Activated CD4-positive, alpha-beta T cell treated with anti-CD3 and anti-CD28 coated beads, Interleukin-10, Interleukin-2, amounts not matched to agents 100 ng/mL and 50 ng/mL, durations not matched to agents 16 hours and 8 hours (primary cell): ENCODE results near the gene NUDT13.
A peak's percentile ranks its signal among the peaks of the same experiment; 100 is the strongest.

Source experiments
- DNase-seq: peaks from one replicate; pipeline ENCODE4 v3.0.0-alpha.2; 2020

NUDT13 gene

DNA sequence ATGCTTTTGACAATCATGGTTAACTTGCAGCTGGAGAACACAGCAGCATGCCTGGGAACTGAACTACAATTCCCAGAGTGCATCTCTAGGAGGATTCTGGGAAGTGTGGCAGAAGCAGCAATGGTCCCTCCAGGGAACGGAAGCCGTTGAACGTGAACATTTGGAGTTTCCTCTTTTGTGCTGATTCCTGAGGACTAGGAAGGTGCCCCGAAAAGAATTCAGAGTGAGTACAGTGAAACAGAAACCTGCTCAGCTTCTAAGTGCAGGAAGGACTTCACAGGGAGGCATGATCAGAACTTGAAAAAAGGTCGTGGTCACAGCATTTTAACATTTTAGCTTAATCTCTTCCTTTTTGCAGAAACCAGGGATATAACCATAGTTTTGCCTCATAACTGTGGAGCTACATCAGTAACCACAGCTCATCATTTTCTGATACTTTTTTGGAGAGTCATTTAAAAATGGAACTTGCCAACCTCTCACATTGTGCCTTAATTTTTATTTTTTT lies at the start of gene NUDT13:
Gene NUDT13 (plus strand): TSS at position 111 of the 505 bp plus-strand sequence. CDS start 3,911 bp downstream, outside the sequence.
- DNase-seq = peak; percentile 74

GRCh38 chr10:73060738-73061635 lies 49.3 kb upstream of the NUDT13 start:
- DNase-seq = peak; percentile 67

DNA sequence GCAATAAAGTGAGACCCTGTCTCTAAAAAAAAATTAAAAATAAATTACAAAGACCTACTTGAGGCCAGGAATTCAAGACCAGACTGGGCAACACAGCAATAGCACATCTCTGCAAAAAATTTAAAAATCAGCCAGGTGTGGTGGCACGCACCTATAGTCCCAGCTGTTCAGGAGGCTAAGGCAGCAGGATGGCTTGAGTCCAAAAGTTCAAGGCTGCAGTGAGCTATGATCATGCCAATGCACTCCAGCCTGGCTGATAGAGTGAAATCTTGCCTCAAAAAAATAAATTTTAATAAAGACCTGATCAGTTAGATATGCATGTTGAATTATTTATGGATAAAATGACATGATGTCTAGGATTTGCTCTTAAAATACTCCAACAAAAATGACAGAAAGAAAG lies 48.5 kb upstream of the NUDT13 start:
- DNase-seq = no peak

GRCh38 chr10:73065441-73065840 lies 44.8 kb upstream of the NUDT13 start:
- no peak for DNase-seq

DNA sequence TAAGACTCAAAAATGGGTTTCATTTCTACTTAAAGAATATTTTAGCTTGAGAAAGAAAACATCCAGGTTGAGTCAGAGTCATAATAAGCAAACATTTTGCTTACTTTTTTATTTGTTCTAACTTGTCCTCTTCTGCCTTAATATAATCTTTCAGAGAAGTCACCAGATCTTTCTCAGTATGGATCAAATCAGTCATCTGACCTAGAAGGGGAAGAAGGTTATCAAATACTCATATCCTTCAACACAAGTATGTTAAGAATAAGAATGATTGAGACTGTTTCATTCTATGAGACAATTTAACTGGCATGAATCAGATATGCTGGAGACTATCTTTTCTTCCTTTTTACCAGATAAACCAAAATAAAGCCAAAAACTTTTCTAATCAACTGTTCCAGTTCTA lies 36.6 kb upstream of the NUDT13 start:
- DNase-seq = no peak

GRCh38 chr10:73075829-73076228 lies 34.4 kb upstream of the NUDT13 start:
- no peak for DNase-seq

DNA sequence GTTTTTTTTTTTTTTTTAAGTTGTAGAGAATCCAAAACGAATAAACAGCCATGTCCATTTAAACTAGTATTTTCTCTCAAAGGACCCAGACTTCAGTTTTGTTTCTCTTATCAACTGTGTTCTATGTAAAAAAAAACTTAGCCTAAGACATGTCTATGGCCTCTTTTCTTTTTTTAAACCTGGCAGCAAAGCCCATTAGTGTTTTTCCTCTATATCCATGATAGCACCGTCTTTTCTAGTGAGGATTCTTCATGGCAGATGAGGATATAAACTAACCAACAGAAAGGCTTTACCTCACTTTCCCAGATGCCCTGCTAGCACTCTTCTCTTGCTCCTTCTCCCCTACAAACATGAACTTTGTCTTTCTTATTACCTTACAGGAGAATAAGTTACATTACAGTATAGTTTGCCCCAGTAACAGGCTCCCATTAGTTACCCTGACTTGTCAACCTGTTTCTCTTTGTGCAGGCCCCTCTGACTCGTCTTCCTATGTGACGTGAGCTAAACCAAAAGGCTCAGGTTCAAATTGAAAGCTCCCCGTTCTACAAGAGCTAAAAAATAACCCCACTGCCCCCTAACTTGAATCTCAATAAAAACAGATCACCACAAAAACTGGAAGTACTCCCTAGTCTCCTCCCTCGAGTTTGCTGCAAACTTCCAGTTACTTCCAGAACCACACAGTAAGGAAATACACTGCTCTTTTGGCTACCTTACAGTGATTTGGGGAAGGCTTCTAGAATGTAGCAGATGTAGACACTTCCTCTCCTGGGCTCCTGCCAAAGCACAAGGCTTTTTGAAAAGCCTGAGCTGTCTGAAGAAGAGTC lies 33.7 kb upstream of the NUDT13 start:
- peak; percentile 36 for DNase-seq

- no peak for DNase-seq
These were observed 30.3 kb upstream of the NUDT13 start for GRCh38 chr10:73079779-73080541.

GRCh38 chr10:73083221-73083620 lies 27.0 kb upstream of the NUDT13 start:
- DNase-seq = no peak

GRCh38 chr10:73084209-73084608 lies 26.0 kb upstream of the NUDT13 start:
- DNase-seq = no peak

- no peak for DNase-seq
These were observed 23.4 kb upstream of the NUDT13 start for GRCh38 chr10:73086816-73087215.

DNA sequence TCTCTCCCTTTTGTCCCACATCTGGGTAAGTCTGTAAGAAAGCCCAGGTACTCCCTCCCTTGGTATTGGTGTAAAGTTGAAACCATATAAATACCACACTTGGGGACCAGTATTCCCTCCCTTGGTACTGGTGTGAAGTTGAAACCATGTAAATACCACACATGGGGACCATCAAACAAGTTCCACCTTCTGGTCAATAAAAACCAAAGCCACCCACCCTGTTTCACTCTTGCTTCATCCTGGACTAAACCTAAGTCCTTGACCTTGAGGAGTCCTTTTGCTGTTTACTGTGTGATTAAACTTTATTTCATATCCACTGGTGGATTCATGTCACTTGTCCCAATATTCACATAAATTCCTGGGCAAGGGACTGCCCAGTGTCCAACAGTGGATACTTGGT lies 22.0 kb upstream of the NUDT13 start:
- DNase-seq = no peak

GRCh38 chr10:73092830-73093229 lies 17.4 kb upstream of the NUDT13 start:
- no peak for DNase-seq

DNA sequence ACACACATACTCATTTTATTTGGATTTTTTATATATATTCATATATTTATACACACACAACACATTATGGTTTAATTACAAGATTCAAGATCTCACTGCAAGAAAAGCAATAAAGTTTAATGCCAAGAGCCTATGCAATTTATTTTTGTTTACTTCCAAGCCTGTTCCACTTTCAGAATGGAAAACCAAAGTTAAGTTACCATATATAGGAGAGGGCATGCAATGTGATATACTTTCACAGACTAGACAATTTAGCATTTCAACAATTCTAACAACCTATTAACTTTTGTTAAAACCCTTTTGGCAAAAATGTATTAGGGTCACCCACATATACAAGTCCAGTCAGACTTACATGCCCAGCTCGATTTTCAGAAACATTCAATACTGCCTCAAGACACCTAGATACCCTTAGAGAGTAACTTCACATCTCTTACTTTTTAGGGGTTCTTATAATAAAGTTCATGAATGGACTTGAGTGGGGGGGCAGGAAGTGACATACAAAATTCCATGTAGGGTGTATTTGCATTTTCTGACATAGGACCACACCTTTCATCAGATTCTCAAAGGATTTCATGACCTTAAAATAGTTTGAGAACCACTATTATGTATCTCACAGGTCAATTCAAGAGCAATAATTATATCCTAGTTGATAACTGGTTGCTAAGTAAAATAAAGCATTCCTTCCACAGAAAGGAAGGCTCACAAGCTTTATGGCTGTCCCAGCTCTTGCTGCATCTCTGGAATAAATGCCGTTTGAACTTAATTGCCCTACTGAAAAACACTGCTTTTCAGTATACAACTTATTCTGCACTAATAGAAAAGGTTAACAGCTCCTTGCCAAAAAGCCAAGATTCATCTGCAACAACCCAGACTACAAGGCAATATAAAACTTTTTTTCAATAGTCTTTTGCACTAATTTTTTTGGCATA lies 16.1 kb upstream of the NUDT13 start:
- no peak for DNase-seq

DNA sequence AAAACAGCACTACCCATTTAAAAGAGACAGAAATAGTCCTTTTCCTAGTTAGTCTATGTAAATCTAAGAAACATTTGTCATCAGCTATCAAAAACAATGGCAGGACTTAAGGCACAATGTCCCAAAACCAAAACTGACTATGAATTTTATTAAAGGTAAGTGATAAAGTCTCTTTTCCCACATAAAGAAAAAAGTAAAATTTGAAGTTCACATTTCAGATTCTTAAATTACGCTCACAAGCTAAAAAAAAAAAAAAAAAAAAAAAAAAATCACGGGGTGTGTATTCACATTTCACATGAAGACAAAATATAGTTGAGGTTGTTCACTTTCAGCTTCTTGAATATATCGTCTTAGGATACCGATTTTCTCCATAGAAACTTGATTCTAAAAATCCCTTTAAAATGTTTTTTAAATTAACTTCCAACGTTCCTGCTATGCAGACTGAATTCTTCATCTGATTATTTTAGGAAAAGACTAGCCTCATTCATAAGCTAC lies 15.2 kb upstream of the NUDT13 start:
- DNase-seq = no peak

- peak; percentile 53 for DNase-seq
These were observed 14.7 kb upstream of the NUDT13 start for GRCh38 chr10:73095481-73096021.

DNA sequence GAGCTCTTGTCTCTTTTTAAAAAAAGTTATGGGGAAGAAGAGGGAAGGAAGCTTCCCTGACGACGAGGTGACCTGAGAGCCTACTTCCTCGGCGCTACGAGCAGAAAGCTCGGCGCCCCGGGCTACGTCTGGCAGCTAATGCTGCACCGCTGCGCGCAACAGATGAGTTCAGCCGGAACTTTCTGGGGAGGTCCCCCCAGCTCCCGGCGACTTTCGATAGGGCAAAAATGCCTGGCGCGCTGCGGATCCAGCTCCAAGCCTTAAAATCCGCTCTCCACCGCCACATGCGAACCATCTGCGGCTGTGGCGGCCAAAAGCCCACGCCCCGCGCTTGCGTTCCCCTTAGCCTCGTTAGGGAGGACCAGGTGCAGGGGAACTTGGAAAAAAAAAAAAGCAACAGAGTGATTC lies 14.2 kb upstream of the NUDT13 start:
- DNase-seq = peak; percentile 81

DNA sequence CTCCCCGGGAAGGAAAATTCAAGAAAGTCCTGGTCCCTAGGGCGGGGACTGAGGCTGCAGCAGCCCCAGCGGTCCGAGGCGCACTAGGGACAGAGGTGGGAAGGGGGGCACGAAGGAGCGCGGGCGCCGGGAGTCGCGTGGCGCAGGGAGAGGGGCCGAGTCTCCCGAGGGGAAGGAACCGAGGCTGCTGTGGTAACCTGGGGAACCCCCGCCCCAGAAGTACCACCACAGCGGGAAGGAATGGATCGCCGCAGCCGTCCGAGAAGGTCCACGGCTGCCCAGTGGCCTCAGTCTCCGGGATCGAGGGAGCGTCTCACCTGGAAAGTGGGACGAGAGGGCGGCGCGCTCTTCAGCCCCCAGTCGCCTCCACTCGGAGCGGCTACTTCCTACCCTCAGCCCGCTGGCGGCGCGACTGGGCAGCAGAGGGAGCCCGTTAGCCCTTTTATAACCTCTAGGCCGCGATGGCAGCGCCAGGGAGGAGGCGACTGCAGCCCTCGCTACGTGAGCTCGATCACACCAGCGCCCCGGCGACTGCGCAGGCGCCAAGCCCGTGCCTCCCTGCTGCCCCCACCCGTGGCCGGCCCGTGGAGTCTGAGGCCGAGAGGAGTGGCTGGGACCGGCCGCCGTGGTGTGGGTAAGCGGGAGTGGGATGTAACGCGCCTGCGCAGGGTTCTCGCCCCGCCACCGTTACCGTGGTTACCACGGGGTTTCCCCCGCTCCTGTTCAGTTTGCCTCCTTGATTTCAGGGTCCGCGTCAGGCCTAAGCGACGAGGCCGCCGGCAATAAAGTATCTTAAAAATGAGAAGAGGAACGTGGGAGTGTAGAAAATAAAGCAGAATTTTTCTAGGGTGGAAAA lies 13.6 kb upstream of the NUDT13 start, which contains the start of gene P4HA1:
Gene P4HA1 (minus strand): TSS at position 418 of the 856 bp plus-strand sequence. CDS start 21,983 bp downstream, outside the sequence.
- DNase-seq = peak; percentile 99

- DNase-seq = no peak
These were observed 13.0 kb upstream of the NUDT13 start for GRCh38 chr10:73097305-73097670.

DNA sequence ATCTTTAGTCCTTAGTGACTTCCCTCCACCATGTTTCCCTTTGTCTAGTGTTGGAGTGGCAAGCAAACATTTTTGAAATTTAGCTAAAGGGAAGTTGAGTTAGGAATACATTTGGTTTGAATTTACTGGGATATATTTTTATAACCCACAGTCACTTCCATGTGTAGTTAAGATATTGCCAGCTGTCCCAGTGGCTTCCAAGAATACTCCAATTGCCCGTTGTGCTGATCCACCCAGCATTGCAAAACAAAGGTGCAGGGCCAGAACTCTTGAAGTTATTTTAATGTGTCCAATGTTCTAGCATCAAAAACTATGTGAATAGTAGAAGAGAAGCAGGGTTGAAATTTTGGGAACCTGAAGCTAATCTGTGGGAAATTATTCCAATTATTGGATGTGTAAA lies 11.1 kb upstream of the NUDT13 start:
- no peak for DNase-seq
